T-cell (primary cell): ENCODE data around the gene KRT39. TPM values are rescaled to one million over a fixed set of nuclear protein-coding genes. Genes with fewer than 3 reads are reported as not detected.

ENCODE experiments used
- total RNA-seq, 35 experiments: library from RNA in 6 of 35; stranded (reverse) in 6 of 35; fragments of 120-200 nt in 1 of 35; gene quantifications; one replicate each; pipeline versions ENCODE4 v1.2.1 to v1.2.4 and lab custom pipeline; 2013 to 2026

The KRT39 gene
- total RNA-seq, 5 donors from 2014 or later (not counting 1 experiment from before 2014, with no cell fraction given): not detected

Other genes starting within 250 kb of the KRT39 start
- gene KRT25, start 211.6 kb downstream of the KRT39 start, total RNA-seq: not detected
- gene KRT26, start 194.7 kb downstream of the KRT39 start, total RNA-seq: not detected
- gene KRT27, start 184.4 kb downstream of the KRT39 start, total RNA-seq: not detected
- not detected for gene KRT28, start 167.0 kb downstream of the KRT39 start, total RNA-seq
- gene KRT10, start 144.3 kb downstream of the KRT39 start, total RNA-seq: 10 to 100 TPM; 27.2 to 35.3 (median 31.4) TPM
- gene KRT12, start 99.7 kb downstream of the KRT39 start, total RNA-seq: under 1 TPM in 1 of 5 donors, not detected in 4; 0.10 TPM
- under 1 TPM in 1 of 5 donors, not detected in 4; 0.47 TPM for gene KRT20, start 81.7 kb downstream of the KRT39 start, total RNA-seq
- not detected for gene KRT23, start 29.3 kb downstream of the KRT39 start, total RNA-seq
- gene KRT40, start 17.4 kb upstream of the KRT39 start, total RNA-seq: not detected
- gene KRTAP3-3, start 27.2 kb upstream of the KRT39 start, total RNA-seq: not detected
- not detected for gene KRTAP3-2, start 33.0 kb upstream of the KRT39 start, total RNA-seq
- not detected for gene KRTAP3-1, start 42.2 kb upstream of the KRT39 start, total RNA-seq
- not detected for gene KRTAP1-5, start 60.3 kb upstream of the KRT39 start, total RNA-seq
- gene KRTAP1-4, start 63.2 kb upstream of the KRT39 start, total RNA-seq: not detected
- gene KRTAP1-3, start 67.9 kb upstream of the KRT39 start, total RNA-seq: not detected
- not detected for gene KRTAP1-1, start 74.5 kb upstream of the KRT39 start, total RNA-seq
- gene KRTAP2-1, start 80.4 kb upstream of the KRT39 start, total RNA-seq: not detected
- gene KRTAP2-2, start 88.3 kb upstream of the KRT39 start, total RNA-seq: not detected
- not detected for gene KRTAP2-3, start 93.2 kb upstream of the KRT39 start, total RNA-seq
- not detected for gene KRTAP2-4, start 98.9 kb upstream of the KRT39 start, total RNA-seq
- not detected for gene KRTAP4-7, start 117.2 kb upstream of the KRT39 start, total RNA-seq
- not detected for gene KRTAP4-8, start 131.2 kb upstream of the KRT39 start, total RNA-seq
- gene KRTAP4-16, start 135.3 kb upstream of the KRT39 start, total RNA-seq: not detected
- gene KRTAP4-9, start 138.4 kb upstream of the KRT39 start, total RNA-seq: not detected
- gene KRTAP4-11, start 151.4 kb upstream of the KRT39 start, total RNA-seq: not detected
- not detected for gene KRTAP4-12, start 157.2 kb upstream of the KRT39 start, total RNA-seq
- gene KRTAP4-6, start 173.6 kb upstream of the KRT39 start, total RNA-seq: not detected
- not detected for gene KRTAP4-5, start 182.9 kb upstream of the KRT39 start, total RNA-seq
- gene KRTAP4-4, start 193.8 kb upstream of the KRT39 start, total RNA-seq: not detected
- not detected for gene KRTAP4-3, start 201.3 kb upstream of the KRT39 start, total RNA-seq
- not detected for gene KRTAP4-2, start 211.3 kb upstream of the KRT39 start, total RNA-seq
- not detected for gene KRTAP4-1, start 218.0 kb upstream of the KRT39 start, total RNA-seq
- gene KRTAP9-1, start 222.9 kb upstream of the KRT39 start, total RNA-seq: not detected